MM.1S (cell line): Measurements from ENCODE around the gene RCE1.

ENCODE experiments used
- EZH2phosphoT487 ChIP-seq: fragments of 300-600 bp; sonication (generic); IDR thresholded peaks from 2 replicates; pipeline ENCODE4 v1.6.1; 2018; ENCODE audit warnings: antibody characterized with exemption, low read length
- TF ChIP-seq, protein P1 (sequence below): fragments of 300-600 bp; sonication (generic); IDR thresholded peaks from 2 replicates; pipeline ENCODE4 v1.5.1; 2016; ENCODE audit warnings: antibody characterized with exemption, low read length, mixed read lengths

DNA sequence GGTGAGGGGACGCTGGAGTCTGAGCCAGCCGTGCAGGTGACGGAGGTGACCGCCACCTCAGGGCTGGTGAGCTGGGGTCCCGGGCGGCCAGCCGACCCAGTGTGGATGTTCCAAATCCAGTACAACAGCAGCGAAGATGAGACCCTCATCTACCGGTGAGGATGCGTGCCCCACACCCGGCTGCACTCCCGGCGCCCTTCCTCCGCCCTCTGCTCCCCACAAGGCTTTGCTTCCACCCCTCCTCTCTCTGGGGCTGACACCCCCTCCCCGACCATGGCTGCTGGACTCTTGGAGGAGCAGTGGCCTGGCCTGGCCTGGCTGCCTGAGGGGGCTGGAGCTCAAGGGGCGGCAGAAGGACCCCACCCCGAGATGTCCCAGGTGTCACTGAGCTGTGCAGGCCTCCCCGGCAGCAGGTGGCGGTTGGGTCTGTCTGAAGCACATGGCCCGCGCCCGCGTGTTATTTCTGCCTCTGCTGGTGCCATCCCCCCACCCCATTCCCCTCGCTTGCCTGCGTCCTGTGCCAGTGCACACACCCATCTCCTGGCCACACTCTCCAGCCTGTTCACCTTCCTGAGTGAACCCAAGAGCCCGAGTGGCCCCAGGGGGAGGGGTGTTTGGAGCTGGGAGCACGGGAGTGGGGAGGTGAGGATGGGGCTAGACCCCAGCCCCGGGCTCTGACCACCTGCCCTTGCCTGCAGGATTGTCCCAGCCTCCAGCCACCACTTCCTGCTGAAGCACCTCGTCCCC lies 15.9 kb downstream of the RCE1 start:
- TF ChIP-seq, protein P1, sequence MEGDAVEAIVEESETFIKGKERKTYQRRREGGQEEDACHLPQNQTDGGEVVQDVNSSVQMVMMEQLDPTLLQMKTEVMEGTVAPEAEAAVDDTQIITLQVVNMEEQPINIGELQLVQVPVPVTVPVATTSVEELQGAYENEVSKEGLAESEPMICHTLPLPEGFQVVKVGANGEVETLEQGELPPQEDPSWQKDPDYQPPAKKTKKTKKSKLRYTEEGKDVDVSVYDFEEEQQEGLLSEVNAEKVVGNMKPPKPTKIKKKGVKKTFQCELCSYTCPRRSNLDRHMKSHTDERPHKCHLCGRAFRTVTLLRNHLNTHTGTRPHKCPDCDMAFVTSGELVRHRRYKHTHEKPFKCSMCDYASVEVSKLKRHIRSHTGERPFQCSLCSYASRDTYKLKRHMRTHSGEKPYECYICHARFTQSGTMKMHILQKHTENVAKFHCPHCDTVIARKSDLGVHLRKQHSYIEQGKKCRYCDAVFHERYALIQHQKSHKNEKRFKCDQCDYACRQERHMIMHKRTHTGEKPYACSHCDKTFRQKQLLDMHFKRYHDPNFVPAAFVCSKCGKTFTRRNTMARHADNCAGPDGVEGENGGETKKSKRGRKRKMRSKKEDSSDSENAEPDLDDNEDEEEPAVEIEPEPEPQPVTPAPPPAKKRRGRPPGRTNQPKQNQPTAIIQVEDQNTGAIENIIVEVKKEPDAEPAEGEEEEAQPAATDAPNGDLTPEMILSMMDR = no peak
- TF ChIP-seq EZH2phosphoT487 = no peak
